ENCODE results near the gene SLC49A4. TPM values are rescaled to one million over a fixed set of nuclear protein-coding genes. Genes with fewer than 3 reads are reported as not detected.

The SLC49A4 gene
- total RNA-seq, 1 donor = 27.5 TPM

GRCh38 chr3:122800706-122801237, 5.9 kb downstream of the SLC49A4 start:
- peaks cover 41% of the 10 kb centered on the region for H3K4me1 ChIP-seq (ENCODE audit: insufficient read depth, low read length)
- H3K4me3 ChIP-seq (ENCODE audit: low read length) = no peak overlapping the region
- no peaks in the 10 kb centered on the region for H3K9me3 ChIP-seq (ENCODE audit: low read depth, low read length)
- no peaks in the 10 kb centered on the region for H3K27me3 ChIP-seq (ENCODE audit: insufficient read depth, low read length)

- peaks cover 28% of the 10 kb centered on the region for H3K4me1 ChIP-seq (ENCODE audit: insufficient read depth, low read length)
- H3K27me3 ChIP-seq (ENCODE audit: insufficient read depth, low read length) = no peaks in the 10 kb centered on the region
- no peaks in the 10 kb centered on the region for H3K9me3 ChIP-seq (ENCODE audit: low read depth, low read length)
- no peak overlapping the region for H3K4me3 ChIP-seq (ENCODE audit: low read length)
Observed at GRCh38 chr3:122802323-122802722, 7.5 kb downstream of the SLC49A4 start.

GRCh38 chr3:122803977-122804376, 9.1 kb downstream of the SLC49A4 start:
- H3K4me1 ChIP-seq (ENCODE audit: insufficient read depth, low read length) = peaks cover 17% of the 10 kb centered on the region

GRCh38 chr3:122810734-122811133, 15.9 kb downstream of the SLC49A4 start:
- H3K9me3 ChIP-seq (ENCODE audit: low read depth, low read length) = no peaks in the 10 kb centered on the region
- no peaks in the 10 kb centered on the region for H3K4me1 ChIP-seq (ENCODE audit: insufficient read depth, low read length)

More at GRCh38 chr3:122803977-122804376, 9.1 kb downstream of the SLC49A4 start:
- Histone ChIP-seq H3K27me3 (ENCODE audit: insufficient read depth, low read length) (no peaks in the 10 kb centered on the region), H3K9me3 (ENCODE audit: low read depth, low read length) (no peaks in the 10 kb centered on the region), H3K4me3 (ENCODE audit: low read length) (no peak overlapping the region)

GRCh38 chr3:122816587-122816986, 21.7 kb downstream of the SLC49A4 start:
- Histone ChIP-seq H3K9me3 (ENCODE audit: low read depth, low read length) (no peaks in the 10 kb centered on the region), H3K4me3 (ENCODE audit: low read length) (no peak overlapping the region), H3K4me1 (ENCODE audit: insufficient read depth, low read length) (no peaks in the 10 kb centered on the region), H3K27me3 (ENCODE audit: insufficient read depth, low read length) (no peaks in the 10 kb centered on the region)

More at GRCh38 chr3:122810734-122811133, 15.9 kb downstream of the SLC49A4 start:
- no peak overlapping the region for H3K4me3 ChIP-seq (ENCODE audit: low read length)
- H3K27me3 ChIP-seq (ENCODE audit: insufficient read depth, low read length) = no peaks in the 10 kb centered on the region

GRCh38 chr3:122824465-122825381, 29.9 kb downstream of the SLC49A4 start:
- no peak overlapping the region for H3K4me3 ChIP-seq (ENCODE audit: low read length)
- no peaks in the 10 kb centered on the region for H3K27me3 ChIP-seq (ENCODE audit: insufficient read depth, low read length)

GRCh38 chr3:122825460-122825859, 30.6 kb downstream of the SLC49A4 start:
- no peak overlapping the region for H3K4me3 ChIP-seq (ENCODE audit: low read length)
- no peaks in the 10 kb centered on the region for H3K4me1 ChIP-seq (ENCODE audit: insufficient read depth, low read length)
- no peaks in the 10 kb centered on the region for H3K9me3 ChIP-seq (ENCODE audit: low read depth, low read length)
- no peaks in the 10 kb centered on the region for H3K27me3 ChIP-seq (ENCODE audit: insufficient read depth, low read length)

More at GRCh38 chr3:122824465-122825381, 29.9 kb downstream of the SLC49A4 start:
- no peaks in the 10 kb centered on the region for H3K4me1 ChIP-seq (ENCODE audit: insufficient read depth, low read length)
- H3K9me3 ChIP-seq (ENCODE audit: low read depth, low read length) = no peaks in the 10 kb centered on the region

- no peaks in the 10 kb centered on the region for H3K4me1 ChIP-seq (ENCODE audit: insufficient read depth, low read length)
- H3K27me3 ChIP-seq (ENCODE audit: insufficient read depth, low read length) = no peaks in the 10 kb centered on the region
- no peak overlapping the region for H3K4me3 ChIP-seq (ENCODE audit: low read length)
- no peaks in the 10 kb centered on the region for H3K9me3 ChIP-seq (ENCODE audit: low read depth, low read length)
Observed at GRCh38 chr3:122826278-122826677, 31.4 kb downstream of the SLC49A4 start.

- Histone ChIP-seq H3K4me3 (ENCODE audit: low read length) (no peak overlapping the region), H3K4me1 (ENCODE audit: insufficient read depth, low read length) (no peaks in the 10 kb centered on the region), H3K27me3 (ENCODE audit: insufficient read depth, low read length) (no peaks in the 10 kb centered on the region), H3K9me3 (ENCODE audit: low read depth, low read length) (no peaks in the 10 kb centered on the region)
Observed at GRCh38 chr3:122828281-122828680, 33.4 kb downstream of the SLC49A4 start.

GRCh38 chr3:122835590-122835989, 40.7 kb downstream of the SLC49A4 start:
- Histone ChIP-seq H3K4me1 (ENCODE audit: insufficient read depth, low read length) (no peaks in the 10 kb centered on the region), H3K4me3 (ENCODE audit: low read length) (no peak overlapping the region), H3K9me3 (ENCODE audit: low read depth, low read length) (no peaks in the 10 kb centered on the region), H3K27me3 (ENCODE audit: insufficient read depth, low read length) (no peaks in the 10 kb centered on the region)

GRCh38 chr3:122843604-122844003, 48.7 kb downstream of the SLC49A4 start:
- Histone ChIP-seq H3K9me3 (ENCODE audit: low read depth, low read length) (no peaks in the 10 kb centered on the region), H3K4me1 (ENCODE audit: insufficient read depth, low read length) (no peaks in the 10 kb centered on the region), H3K27me3 (ENCODE audit: insufficient read depth, low read length) (no peaks in the 10 kb centered on the region), H3K4me3 (ENCODE audit: low read length) (no peak overlapping the region)

GRCh38 chr3:122857019-122857418, 62.1 kb downstream of the SLC49A4 start:
- Histone ChIP-seq H3K4me1 (ENCODE audit: insufficient read depth, low read length) (no peaks in the 10 kb centered on the region), H3K9me3 (ENCODE audit: low read depth, low read length) (no peaks in the 10 kb centered on the region), H3K27me3 (ENCODE audit: insufficient read depth, low read length) (no peaks in the 10 kb centered on the region)

GRCh38 chr3:122858373-122858772, 63.5 kb downstream of the SLC49A4 start:
- no peaks in the 10 kb centered on the region for H3K4me1 ChIP-seq (ENCODE audit: insufficient read depth, low read length)
- no peaks in the 10 kb centered on the region for H3K9me3 ChIP-seq (ENCODE audit: low read depth, low read length)
- H3K27me3 ChIP-seq (ENCODE audit: insufficient read depth, low read length) = no peaks in the 10 kb centered on the region
- no peak overlapping the region for H3K4me3 ChIP-seq (ENCODE audit: low read length)

More at GRCh38 chr3:122857019-122857418, 62.1 kb downstream of the SLC49A4 start:
- no peak overlapping the region for H3K4me3 ChIP-seq (ENCODE audit: low read length)

GRCh38 chr3:122859021-122859805, 64.3 kb downstream of the SLC49A4 start:
- Histone ChIP-seq H3K27me3 (ENCODE audit: insufficient read depth, low read length) (no peaks in the 10 kb centered on the region), H3K9me3 (ENCODE audit: low read depth, low read length) (no peaks in the 10 kb centered on the region), H3K4me1 (ENCODE audit: insufficient read depth, low read length) (no peaks in the 10 kb centered on the region), H3K4me3 (ENCODE audit: low read length) (no peak overlapping the region)

GRCh38 chr3:122862381-122862780, 67.5 kb downstream of the SLC49A4 start:
- H3K4me3 ChIP-seq (ENCODE audit: low read length) = no peak overlapping the region
- H3K4me1 ChIP-seq (ENCODE audit: insufficient read depth, low read length) = no peaks in the 10 kb centered on the region
- no peaks in the 10 kb centered on the region for H3K9me3 ChIP-seq (ENCODE audit: low read depth, low read length)
- H3K27me3 ChIP-seq (ENCODE audit: insufficient read depth, low read length) = no peaks in the 10 kb centered on the region
